H1 (cell line): ENCODE measurements around the gene TMBIM6. TPM values are rescaled to one million over a fixed set of nuclear protein-coding genes. Genes with fewer than 3 reads are reported as not detected.

ENCODE experiments used
- HDAC2 ChIP-seq, 2 experiments: fragments of 300-600 bp in 1 of 2; sonication (generic) in 1 of 2; IDR thresholded peaks; 2 replicates each; pipeline ENCODE4 v1.6.1; 2011 to 2012; ENCODE audit warnings: low read depth in 2 of 2, low read length in 2 of 2, mild to moderate bottlenecking in 2 of 2, moderate library complexity in 2 of 2, borderline replicate concordance in 1 of 2, inconsistent platforms in 1 of 2
- RAD21 ChIP-seq, 2 experiments: IDR thresholded peaks in 1 of 2; conservative IDR thresholded peaks in 1 of 2; 2 replicates each; pipeline ENCODE4 v1.6.1; 2011; ENCODE audit warnings: low read depth in 2 of 2, low read length in 2 of 2, improper control_type of control experiment in 1 of 2, inconsistent platforms in 1 of 2, mild to moderate bottlenecking in 1 of 2, moderate library complexity in 1 of 2
- ZNF274 ChIP-seq: IDR thresholded peaks from 2 replicates; pipeline ENCODE4 v1.7.0; 2012; ENCODE audit warnings: low read length, borderline replicate concordance; ENCODE audit errors: extremely low read depth
- polyA plus RNA-seq, 7 experiments: library from polyadenylated mRNA; depleted of rRNA in 3 of 7; stranded (reverse) in 5 of 7; unstranded in 2 of 7; fragments of >200 nt in 5 of 7; fragments of 200-250 nt in 2 of 7; gene quantifications; 1 replicate in 5 of 7; 2 replicates in 1 of 7; 4 replicates in 1 of 7; pipeline versions ENCODE4 v1.2.1 to v1.2.3, GENCODE V29; 2011 to 2013; ENCODE audit warnings: missing spikeins in 2 of 7, mixed read lengths in 2 of 7
- total RNA-seq: library from RNA; stranded (reverse); fragmentation: NEBNext Ultra II Directional; extraction: Animal tissue kit (Norgen Biotek cat#: 25700); gene quantifications from 2 replicates; pipeline ENCODE4 v1.2.1, GENCODE V29; 2021

The TMBIM6 gene
- total and polyA plus RNA-seq, 2 of the 8 experiments (the other 6 are each of a cell fraction or from before 2014, with no cell fraction given), result 423 to 556 TPM

DNA sequence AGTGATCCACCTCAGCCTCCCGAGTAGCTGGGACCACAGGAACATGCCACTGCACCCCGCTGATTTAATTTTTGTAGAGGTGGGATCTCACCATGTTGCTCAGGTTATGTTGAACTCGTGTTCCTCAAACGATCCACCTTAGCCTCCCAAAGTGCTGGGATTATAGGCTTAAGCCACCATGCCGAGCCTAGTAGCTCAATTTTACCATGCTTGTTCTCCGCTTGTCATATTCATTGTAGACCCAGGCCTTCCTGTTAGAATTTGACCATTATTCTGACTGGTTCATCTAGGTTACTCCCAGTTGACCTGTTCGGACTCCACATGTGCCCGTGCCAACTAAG lies 24.7 kb downstream of the TMBIM6 start (continued):
- TF ChIP-seq HDAC2 (IDR thresholded peaks at IDR 0.05; ENCODE audit: borderline replicate concordance in 1 of 2, low read depth in 2 of 2, low read length in 2 of 2) (no peak), RAD21 (IDR thresholded peaks at IDR 0.05 in 1 of 2, conservative IDR thresholded peaks at IDR 0.05 in 1 of 2; ENCODE audit: low read depth in 2 of 2, low read length in 2 of 2) (no peak), ZNF274 (no peak)
